Cardiac muscle cell (in vitro differentiated cells and primary cell): ENCODE results near the gene ADAMTS14. TPM values are rescaled to one million over a fixed set of nuclear protein-coding genes. Genes with fewer than 3 reads are reported as not detected.

Source experiments
- DNase-seq, 2 donors: peaks; one replicate each; pipeline versions ENCODE4 v3.0.0 to v3.0.0-alpha.2; 2010 to 2017; ENCODE audit warnings: low read depth in 1 of 2, low spot score in 1 of 2
- H3K27ac ChIP-seq: fragments of 200-600 bp; sonication (generic); 2 replicates; pipeline ENCODE4 v1.5.1; 2016
- H3K27me3 ChIP-seq: fragments of 200-600 bp; sonication (generic); 2 replicates; pipeline ENCODE4 v1.6.0; 2016; ENCODE audit warnings: control low read depth
- H3K36me3 ChIP-seq: fragments of 200-600 bp; sonication (generic); 2 replicates; pipeline ENCODE4 v1.5.1; 2016; ENCODE audit warnings: control low read depth
- H3K4me1 ChIP-seq: fragments of 200-600 bp; sonication (generic); 2 replicates; pipeline ENCODE4 v1.8.1; 2017; ENCODE audit warnings: low read depth, mild to moderate bottlenecking, mixed run types
- H3K4me3 ChIP-seq: fragments of 200-600 bp; sonication (generic); 2 replicates; pipeline ENCODE4 v1.5.1; 2016; ENCODE audit warnings: mild to moderate bottlenecking
- H3K9me3 ChIP-seq: fragments of 200-600 bp; sonication (generic); 2 replicates; pipeline ENCODE4 v1.5.1; 2017; ENCODE audit warnings: low read depth, mild to moderate bottlenecking, control low read depth
- polyA plus RNA-seq: library from polyadenylated mRNA; unstranded; fragments of >200 nt; fragmentation: Nextera tagmentation; extraction: Ambion mirVana; gene quantifications from 2 replicates; pipeline ENCODE4 v1.2.1, GENCODE V29; 2016
- total RNA-seq: library from RNA; depleted of rRNA; stranded (reverse); fragments of >200 nt; gene quantifications from 2 replicates; pipeline ENCODE4 v1.2.3, GENCODE V29; 2016
- TF ChIP-seq, protein P1 (sequence below): IDR thresholded peaks from 2 replicates; pipeline ENCODE4 v1.5.1; 2012; ENCODE audit warnings: low read depth, mild to moderate bottlenecking, low read length

The ADAMTS14 gene
- total and polyA plus RNA-seq, 2 experiments from 2014 or later = 1.2 to 1.9 TPM

DNA sequence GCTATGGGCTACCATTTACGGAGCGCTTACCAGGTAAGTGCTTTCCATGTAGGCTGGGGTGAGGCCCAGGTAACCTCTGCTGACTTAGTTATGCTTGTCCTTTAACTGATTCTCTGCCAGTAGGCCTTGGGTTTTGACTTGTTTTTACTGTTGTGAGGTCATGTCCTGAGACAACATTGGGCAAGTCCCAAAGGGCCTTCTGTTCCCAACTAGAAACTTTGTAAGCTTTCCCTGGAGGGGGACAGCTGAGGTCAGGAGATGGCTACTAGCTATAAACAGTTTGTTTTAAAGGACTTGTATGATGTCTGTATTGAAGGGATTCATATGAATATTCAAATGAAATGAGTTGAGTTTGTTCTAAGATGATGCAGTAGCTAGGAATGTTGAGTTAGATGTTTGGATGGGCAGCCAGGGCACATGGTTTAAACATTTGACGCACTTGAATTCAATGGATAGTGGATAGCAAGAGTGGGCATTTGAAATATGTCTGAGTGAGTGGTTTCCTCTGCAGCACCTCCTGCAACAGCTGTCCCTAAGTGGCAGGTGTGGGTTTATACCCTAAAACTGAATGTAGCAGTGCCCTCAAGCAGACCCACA, 133.4 kb downstream of the ADAMTS14 start:
- no peak overlapping the region for H3K4me3 ChIP-seq
- H3K9me3 ChIP-seq = no peaks in the 10 kb centered on the region
- no peak overlapping the region for H3K27ac ChIP-seq
- no peak for DNase-seq
- no peaks in the 10 kb centered on the region for H3K36me3 ChIP-seq
- H3K4me1 ChIP-seq = no peaks in the 10 kb centered on the region
- no peaks in the 10 kb centered on the region for H3K27me3 ChIP-seq
- TF ChIP-seq, protein P1, sequence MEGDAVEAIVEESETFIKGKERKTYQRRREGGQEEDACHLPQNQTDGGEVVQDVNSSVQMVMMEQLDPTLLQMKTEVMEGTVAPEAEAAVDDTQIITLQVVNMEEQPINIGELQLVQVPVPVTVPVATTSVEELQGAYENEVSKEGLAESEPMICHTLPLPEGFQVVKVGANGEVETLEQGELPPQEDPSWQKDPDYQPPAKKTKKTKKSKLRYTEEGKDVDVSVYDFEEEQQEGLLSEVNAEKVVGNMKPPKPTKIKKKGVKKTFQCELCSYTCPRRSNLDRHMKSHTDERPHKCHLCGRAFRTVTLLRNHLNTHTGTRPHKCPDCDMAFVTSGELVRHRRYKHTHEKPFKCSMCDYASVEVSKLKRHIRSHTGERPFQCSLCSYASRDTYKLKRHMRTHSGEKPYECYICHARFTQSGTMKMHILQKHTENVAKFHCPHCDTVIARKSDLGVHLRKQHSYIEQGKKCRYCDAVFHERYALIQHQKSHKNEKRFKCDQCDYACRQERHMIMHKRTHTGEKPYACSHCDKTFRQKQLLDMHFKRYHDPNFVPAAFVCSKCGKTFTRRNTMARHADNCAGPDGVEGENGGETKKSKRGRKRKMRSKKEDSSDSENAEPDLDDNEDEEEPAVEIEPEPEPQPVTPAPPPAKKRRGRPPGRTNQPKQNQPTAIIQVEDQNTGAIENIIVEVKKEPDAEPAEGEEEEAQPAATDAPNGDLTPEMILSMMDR = no peak

DNA sequence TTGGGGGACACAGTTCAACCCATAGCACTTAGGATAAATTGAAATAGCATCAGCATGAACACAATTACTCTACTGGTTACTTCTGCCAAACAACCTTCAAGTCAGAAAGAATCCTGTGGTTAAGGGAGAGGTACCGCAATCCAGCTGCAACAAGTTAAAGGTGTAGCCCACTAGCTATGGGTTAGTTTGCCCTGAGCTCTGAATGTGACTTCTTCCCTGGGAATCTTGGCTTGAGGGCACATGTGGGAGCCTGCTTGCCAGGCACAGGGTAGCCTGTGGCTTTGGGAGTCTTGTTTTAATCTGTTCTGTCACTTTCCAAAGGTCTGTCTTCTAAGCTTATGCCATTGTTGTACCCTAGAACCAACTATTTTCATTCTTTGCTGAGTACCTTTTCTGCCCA, 134.5 kb downstream of the ADAMTS14 start:
- no peaks in the 10 kb centered on the region for H3K9me3 ChIP-seq
- no peak for DNase-seq
- no peak overlapping the region for H3K27ac ChIP-seq
- H3K4me1 ChIP-seq = no peaks in the 10 kb centered on the region
- no peak overlapping the region for H3K4me3 ChIP-seq
- H3K27me3 ChIP-seq = no peaks in the 10 kb centered on the region
- no peaks in the 10 kb centered on the region for H3K36me3 ChIP-seq
- TF ChIP-seq, protein P1 = no peak

- no peak overlapping the region for H3K4me3 ChIP-seq
- H3K4me1 ChIP-seq = no peaks in the 10 kb centered on the region
- no peak overlapping the region for H3K27ac ChIP-seq
- no peak for DNase-seq
- H3K27me3 ChIP-seq = no peaks in the 10 kb centered on the region
- no peaks in the 10 kb centered on the region for H3K9me3 ChIP-seq
- H3K36me3 ChIP-seq = no peaks in the 10 kb centered on the region
- TF ChIP-seq, protein P1 = no peak
These were observed 135.2 kb downstream of the ADAMTS14 start for GRCh38 chr10:70807556-70807955.

DNA sequence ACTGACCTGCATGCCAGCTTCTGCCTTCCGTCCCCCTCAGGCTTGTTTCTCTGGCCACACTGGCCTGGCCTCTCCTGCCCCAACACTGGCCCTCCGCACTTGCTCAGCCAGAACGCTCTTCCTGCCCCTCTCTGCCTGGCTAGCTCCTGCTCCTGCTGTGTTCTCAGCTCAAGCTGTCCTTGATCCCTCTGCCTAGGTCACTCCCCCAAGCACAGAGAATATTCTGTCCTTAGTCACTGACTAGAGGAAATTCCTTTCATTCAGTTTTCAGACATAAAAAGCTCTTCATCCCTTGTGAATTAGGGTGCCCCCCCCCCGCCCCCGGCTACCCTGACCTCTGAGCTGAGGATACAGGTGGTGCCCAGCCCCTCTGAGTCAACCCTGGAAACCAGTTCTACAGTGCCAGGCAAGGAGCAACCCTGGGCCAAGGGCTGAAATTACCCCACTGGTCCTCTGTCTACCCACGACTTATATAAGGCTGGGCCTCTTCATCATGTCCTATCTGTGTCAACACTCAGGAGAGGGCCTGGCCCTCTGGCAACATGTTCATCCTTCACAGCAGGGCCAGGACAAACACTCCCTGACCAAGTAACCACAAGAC, 136.8 kb downstream of the ADAMTS14 start:
- TF ChIP-seq, protein P1 = no peak
- peak in 1 of 2 donors; percentile 31 for DNase-seq
- no peak overlapping the region for H3K27ac ChIP-seq

DNA sequence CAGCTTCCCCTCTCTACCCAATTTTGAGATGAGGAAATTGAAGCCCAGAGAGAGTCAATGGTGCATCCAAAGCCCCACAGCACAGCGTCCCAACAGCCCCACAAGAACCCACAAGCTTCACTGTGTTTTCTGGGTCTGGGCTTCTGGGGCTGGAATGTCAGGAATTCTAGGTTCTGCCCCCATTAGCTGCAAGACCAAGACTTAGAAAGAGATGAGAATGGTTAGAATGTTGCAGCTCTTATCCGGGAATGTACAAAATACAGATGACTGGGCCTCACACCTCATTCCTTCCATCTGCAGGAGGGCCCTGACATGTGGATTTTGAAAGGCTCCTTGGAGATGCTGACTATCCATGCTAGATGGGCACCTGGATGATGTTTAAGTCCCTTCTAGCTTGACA, 137.4 kb downstream of the ADAMTS14 start:
- DNase-seq = no peak
- no peaks in the 10 kb centered on the region for H3K27me3 ChIP-seq

More for the DNA sequence above, 136.8 kb downstream of the ADAMTS14 start:
- no peaks in the 10 kb centered on the region for H3K9me3 ChIP-seq
- H3K4me1 ChIP-seq = no peaks in the 10 kb centered on the region
- H3K36me3 ChIP-seq = no peaks in the 10 kb centered on the region
- H3K4me3 ChIP-seq = no peak overlapping the region
- no peaks in the 10 kb centered on the region for H3K27me3 ChIP-seq

More for the DNA sequence above, 137.4 kb downstream of the ADAMTS14 start:
- Histone ChIP-seq H3K9me3 (no peaks in the 10 kb centered on the region), H3K4me3 (no peak overlapping the region), H3K4me1 (no peaks in the 10 kb centered on the region), H3K27ac (no peak overlapping the region), H3K36me3 (no peaks in the 10 kb centered on the region)
- TF ChIP-seq, protein P1 = no peak
